GM20000 (cell line): ENCODE measurements around the gene COL11A2.

Experiments used
- DNase-seq: peaks from one replicate; pipeline ENCODE4 v3.0.0; 2012; ENCODE audit warnings: low spot score
- CTCF ChIP-seq: IDR thresholded peaks from 2 replicates; pipeline ENCODE4 v1.5.1; 2012; ENCODE audit warnings: mild to moderate bottlenecking, control low read depth; ENCODE audit errors: extremely low read depth, missing control alignments

COL11A2 gene

GRCh38 chr6:33116417-33116816 lies 75.8 kb downstream of the COL11A2 start:
- DNase-seq, result no peak
- no peak for TF ChIP-seq CTCF

GRCh38 chr6:33114406-33114805 lies 77.9 kb downstream of the COL11A2 start:
- TF ChIP-seq CTCF, result no peak
- DNase-seq, result no peak

DNA sequence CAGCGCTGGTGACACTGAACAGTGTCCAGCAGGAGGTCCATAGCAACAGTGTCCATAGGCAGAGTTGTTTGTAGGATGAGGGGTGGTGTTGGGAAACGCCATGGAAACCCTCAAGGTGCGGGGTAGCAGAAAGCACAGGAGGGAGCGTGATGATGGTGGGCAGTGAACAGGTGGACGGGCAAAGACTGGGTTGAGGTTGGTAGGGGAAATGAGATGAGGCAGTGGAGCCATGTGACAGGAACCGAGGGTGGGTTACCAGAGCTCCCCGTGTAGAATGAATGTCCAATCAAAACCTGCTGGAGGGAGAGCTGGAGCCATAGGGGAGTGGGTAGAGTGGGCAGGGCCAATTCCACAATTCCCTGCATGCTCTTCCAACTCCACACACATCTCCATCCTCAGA lies 78.5 kb downstream of the COL11A2 start:
- no peak for TF ChIP-seq CTCF
- DNase-seq, result no peak
